Measurements from ENCODE around the gene SCRN2.

Gene SCRN2

GRCh38 chr17:47882695-47883588 lies 41.9 kb upstream of the SCRN2 start:
- TF ChIP-seq CTCF (conservative IDR thresholded peaks at IDR 0.05; ENCODE audit: low read depth, low read length): no peak
- no peak for DNase-seq (ENCODE audit: low read depth)
- no peak overlapping the region for H3K4me3 ChIP-seq (ENCODE audit: low read length)

- DNase-seq (ENCODE audit: low read depth): no peak
- no peak for TF ChIP-seq CTCF (conservative IDR thresholded peaks at IDR 0.05; ENCODE audit: low read depth, low read length)
- no peak overlapping the region for H3K4me3 ChIP-seq (ENCODE audit: low read length)
Observed at GRCh38 chr17:47882247-47882646, 41.2 kb upstream of the SCRN2 start.

- no peak overlapping the region for H3K4me3 ChIP-seq (ENCODE audit: low read length)
- no peak for DNase-seq (ENCODE audit: low read depth)
- TF ChIP-seq CTCF (conservative IDR thresholded peaks at IDR 0.05; ENCODE audit: low read depth, low read length): no peak
Observed at GRCh38 chr17:47879776-47880454, 38.8 kb upstream of the SCRN2 start.

GRCh38 chr17:47879028-47879585 lies 38.0 kb upstream of the SCRN2 start:
- DNase-seq (ENCODE audit: low read depth): no peak
- H3K4me3 ChIP-seq (ENCODE audit: low read length): no peak overlapping the region
- no peak for TF ChIP-seq CTCF (conservative IDR thresholded peaks at IDR 0.05; ENCODE audit: low read depth, low read length)

GRCh38 chr17:47878203-47879027 lies 37.3 kb upstream of the SCRN2 start:
- no peak overlapping the region for H3K4me3 ChIP-seq (ENCODE audit: low read length)
- DNase-seq (ENCODE audit: low read depth): no peak
- no peak for TF ChIP-seq CTCF (conservative IDR thresholded peaks at IDR 0.05; ENCODE audit: low read depth, low read length)

GRCh38 chr17:47877368-47878034 lies 36.4 kb upstream of the SCRN2 start:
- TF ChIP-seq CTCF (conservative IDR thresholded peaks at IDR 0.05; ENCODE audit: low read depth, low read length): no peak
- no peak for DNase-seq (ENCODE audit: low read depth)
- no peak overlapping the region for H3K4me3 ChIP-seq (ENCODE audit: low read length)

All from retinal pigment epithelial cell (primary cell).